KMS-11 (cell line): Measurements from ENCODE around the gene PLCB4.

ENCODE experiments used
- H2AFZ ChIP-seq: fragments of 200-600 bp; sonication (generic); 2 replicates; pipeline ENCODE4 v1.6.1; 2016; ENCODE audit warnings: antibody characterized with exemption, mixed run types, low read depth
- H3K27ac ChIP-seq: fragments of 200-600 bp; sonication (generic); 2 replicates; pipeline ENCODE4 v1.6.1; 2016; ENCODE audit warnings: mild to moderate bottlenecking, mixed run types
- H3K27me3 ChIP-seq: fragments of 200-600 bp; sonication (generic); 2 replicates; pipeline ENCODE4 v1.6.1; 2017; ENCODE audit warnings: mild to moderate bottlenecking, low read depth, mixed run types, moderate library complexity; ENCODE audit not compliant: insufficient read depth
- H3K36me3 ChIP-seq: fragments of 200-600 bp; sonication (generic); 2 replicates; pipeline ENCODE4 v1.6.1; 2017; ENCODE audit warnings: mild to moderate bottlenecking, mixed run types; ENCODE audit not compliant: insufficient read depth
- H3K4me1 ChIP-seq: fragments of 200-600 bp; sonication (generic); 2 replicates; pipeline ENCODE4 v1.6.1; 2016; ENCODE audit warnings: mild to moderate bottlenecking, low read depth, mixed run types; ENCODE audit not compliant: poor library complexity, severe bottlenecking
- H3K4me2 ChIP-seq: fragments of 200-600 bp; sonication (generic); 2 replicates; pipeline ENCODE4 v1.7.0; 2016; ENCODE audit warnings: mild to moderate bottlenecking, mixed run types
- H3K4me3 ChIP-seq: fragments of 200-600 bp; sonication (generic); IDR thresholded peaks from 2 replicates; pipeline ENCODE4 v1.6.1; 2017; ENCODE audit warnings: low read depth, low read length, mixed read lengths; ENCODE audit not compliant: insufficient read depth
- H3K79me2 ChIP-seq: fragments of 200-600 bp; sonication (generic); 2 replicates; pipeline ENCODE4 v1.6.1; 2016; ENCODE audit warnings: low read depth, mixed run types; ENCODE audit not compliant: insufficient read depth
- H3K9ac ChIP-seq: fragments of 200-600 bp; sonication (generic); 2 replicates; pipeline ENCODE4 v1.6.1; 2016; ENCODE audit warnings: mild to moderate bottlenecking, mixed run types
- H4K20me1 ChIP-seq: fragments of 200-600 bp; sonication (generic); 2 replicates; pipeline ENCODE4 v1.6.1; 2016; ENCODE audit warnings: mild to moderate bottlenecking, mixed run types; ENCODE audit not compliant: insufficient read depth
- CTCF ChIP-seq: fragments of 200-600 bp; sonication (generic); conservative IDR thresholded peaks from 2 replicates; pipeline ENCODE4 v1.6.1; 2017; ENCODE audit warnings: low read depth, mild to moderate bottlenecking, antibody characterized with exemption, low read length, moderate library complexity, mixed read lengths

Gene PLCB4

GRCh38 chr20:9206486-9206885 is 137.6 kb downstream of the PLCB4 start:
- Histone ChIP-seq H3K4me2 (no peak overlapping the region), H3K27me3 (no peaks in the 10 kb centered on the region), H3K79me2 (no peaks in the 10 kb centered on the region), H3K4me3 (no peak overlapping the region), H2AFZ (no peak overlapping the region), H3K9ac (no peak overlapping the region), H4K20me1 (no peaks in the 10 kb centered on the region), H3K36me3 (no peaks in the 10 kb centered on the region), H3K4me1 (no peaks in the 10 kb centered on the region), H3K27ac (no peak overlapping the region)
- TF ChIP-seq CTCF = no peak

GRCh38 chr20:9207253-9207652 is 138.4 kb downstream of the PLCB4 start:
- Histone ChIP-seq H3K9ac (no peak overlapping the region), H2AFZ (no peak overlapping the region), H3K27me3 (no peaks in the 10 kb centered on the region), H3K4me2 (no peak overlapping the region), H4K20me1 (no peaks in the 10 kb centered on the region), H3K4me3 (no peak overlapping the region), H3K4me1 (no peaks in the 10 kb centered on the region), H3K79me2 (no peaks in the 10 kb centered on the region), H3K36me3 (no peaks in the 10 kb centered on the region), H3K27ac (no peak overlapping the region)
- TF ChIP-seq CTCF = no peak

GRCh38 chr20:9210356-9210755 is 141.5 kb downstream of the PLCB4 start:
- Histone ChIP-seq H3K27me3 (no peaks in the 10 kb centered on the region), H3K36me3 (no peaks in the 10 kb centered on the region), H3K4me1 (no peaks in the 10 kb centered on the region), H2AFZ (no peak overlapping the region), H3K4me3 (no peak overlapping the region), H3K9ac (no peak overlapping the region), H4K20me1 (no peaks in the 10 kb centered on the region), H3K4me2 (no peak overlapping the region), H3K27ac (no peak overlapping the region), H3K79me2 (no peaks in the 10 kb centered on the region)
- no peak for TF ChIP-seq CTCF

- H3K4me3 ChIP-seq = no peak overlapping the region
- no peak overlapping the region for H3K4me2 ChIP-seq
- no peaks in the 10 kb centered on the region for H4K20me1 ChIP-seq
- no peak overlapping the region for H2AFZ ChIP-seq
- no peak for TF ChIP-seq CTCF
- no peaks in the 10 kb centered on the region for H3K27me3 ChIP-seq
- H3K9ac ChIP-seq = no peak overlapping the region
- no peaks in the 10 kb centered on the region for H3K4me1 ChIP-seq
- no peak overlapping the region for H3K27ac ChIP-seq
- H3K36me3 ChIP-seq = no peaks in the 10 kb centered on the region
- H3K79me2 ChIP-seq = no peaks in the 10 kb centered on the region
Measured at GRCh38 chr20:9211016-9211760, 142.3 kb downstream of the PLCB4 start.
